Activated CD8-positive, alpha-beta memory T cell treated with anti-CD3 and anti-CD28 coated beads, Interleukin-2, amount 50 U/mL, for 48 hours (primary cell): ENCODE data around the gene HINFP.
"Not testable (repeated sequence)": the region's sequence is repeated elsewhere in the genome, so short reads cannot be mapped to it uniquely, and the experiment has no call there.

Experiments
- DNase-seq: peaks from one replicate; pipeline ENCODE4 v3.0.0-alpha.2; 2020

HINFP gene

GRCh38 chr11:119158467-119158866 lies 37.1 kb downstream of the HINFP start:
- no peak for DNase-seq

- DNase-seq, result no peak
Observed at GRCh38 chr11:119160151-119160550, 38.8 kb downstream of the HINFP start.

- DNase-seq, result no peak
Observed at GRCh38 chr11:119161871-119162270, 40.5 kb downstream of the HINFP start.

- no peak for DNase-seq
Observed at GRCh38 chr11:119166368-119167076, 45.1 kb downstream of the HINFP start.

GRCh38 chr11:119167077-119167458 lies 45.7 kb downstream of the HINFP start:
- DNase-seq, result not testable (repeated sequence)

- no peak for DNase-seq
Observed at GRCh38 chr11:119167933-119168332, 46.6 kb downstream of the HINFP start.

GRCh38 chr11:119168471-119169281 lies 47.3 kb downstream of the HINFP start, which contains the start of gene NLRX1:
Gene NLRX1, plus strand, starts transcription at chr11:119168725. Its CDS starts 2,679 bp downstream, at chr11:119171404.
- DNase-seq, result peak; percentile 90

- peak; percentile 79 for DNase-seq
Observed at GRCh38 chr11:119169282-119169719, 47.9 kb downstream of the HINFP start.

GRCh38 chr11:119172513-119172912 lies 51.1 kb downstream of the HINFP start:
- no peak for DNase-seq

- no peak for DNase-seq
Observed at GRCh38 chr11:119173453-119173852, 52.1 kb downstream of the HINFP start.

GRCh38 chr11:119175493-119176077 lies 54.2 kb downstream of the HINFP start:
- DNase-seq, result no peak

- DNase-seq, result no peak
Observed at GRCh38 chr11:119178166-119178680, 56.8 kb downstream of the HINFP start.

GRCh38 chr11:119179342-119179741 lies 58.0 kb downstream of the HINFP start:
- no peak for DNase-seq

- DNase-seq, result no peak
Observed at GRCh38 chr11:119179983-119180382, 58.6 kb downstream of the HINFP start.

- DNase-seq, result no peak
Observed at GRCh38 chr11:119180729-119181676, 59.6 kb downstream of the HINFP start.

GRCh38 chr11:119181677-119182412 lies 60.5 kb downstream of the HINFP start:
- DNase-seq, result no peak

- not testable (repeated sequence) for DNase-seq
Observed at GRCh38 chr11:119184399-119184798, 63.0 kb downstream of the HINFP start.
